H9 (cell line): ENCODE measurements around the gene KIF13A. TPM values are rescaled to one million over a fixed set of nuclear protein-coding genes. Genes with fewer than 3 reads are reported as not detected.

Experiments used
- DNase-seq: peaks from one replicate; pipeline ENCODE4 v3.0.0-alpha.2; 2017
- H2AFZ ChIP-seq: one replicate; pipeline ENCODE4 v1.6.1; 2013; ENCODE audit warnings: mild to moderate bottlenecking, low read length, control low read depth, moderate library complexity
- H2AK5ac ChIP-seq: 2 replicates; pipeline ENCODE4 v1.6.1; 2013; ENCODE audit warnings: low read length, control low read depth, mixed read lengths; ENCODE audit not compliant: insufficient read length
- H2BK120ac ChIP-seq: one replicate; pipeline ENCODE4 v1.6.1; 2013; ENCODE audit warnings: low read depth, mild to moderate bottlenecking, low read length, control low read depth, inconsistent platforms; ENCODE audit not compliant: poor library complexity, severe bottlenecking
- H2BK12ac ChIP-seq: 2 replicates; pipeline ENCODE4 v1.6.1; 2013; ENCODE audit warnings: low read length, control low read depth, mixed read lengths, low read depth; ENCODE audit not compliant: insufficient read length
- H2BK15ac ChIP-seq: 2 replicates; pipeline ENCODE4 v1.6.1; 2013; ENCODE audit warnings: low read depth, low read length, control low read depth
- H2BK20ac ChIP-seq: one replicate; pipeline ENCODE4 v1.6.1; 2013; ENCODE audit warnings: low read depth, mild to moderate bottlenecking, low read length, control low read depth, inconsistent platforms; ENCODE audit not compliant: poor library complexity, severe bottlenecking
- H2BK5ac ChIP-seq: 2 replicates; pipeline ENCODE4 v1.6.1; 2013; ENCODE audit warnings: low read length, control low read depth, mixed read lengths; ENCODE audit not compliant: insufficient read length
- H3K14ac ChIP-seq: 2 replicates; pipeline ENCODE4 v1.6.1; 2013; ENCODE audit warnings: low read length, control low read depth; ENCODE audit not compliant: insufficient read depth
- H3K18ac ChIP-seq: 2 replicates; pipeline ENCODE4 v1.6.1; 2013; ENCODE audit warnings: low read depth, mild to moderate bottlenecking, mixed read lengths, low read length, control low read depth; ENCODE audit not compliant: insufficient read length
- H3K23ac ChIP-seq: 2 replicates; pipeline ENCODE4 v1.6.1; 2013; ENCODE audit warnings: low read length, control low read depth, mixed read lengths, low read depth; ENCODE audit not compliant: insufficient read length
- H3K23me2 ChIP-seq: 2 replicates; pipeline ENCODE4 v1.6.1; 2013; ENCODE audit warnings: low read depth, mild to moderate bottlenecking, mixed read lengths, low read length, control low read depth; ENCODE audit not compliant: insufficient read length, poor library complexity, severe bottlenecking
- H3K27ac ChIP-seq: 2 replicates; pipeline ENCODE4 v1.5.1; 2013; ENCODE audit warnings: low read length, control low read depth, mixed read lengths, low read depth; ENCODE audit not compliant: insufficient read length
- H3K27me3 ChIP-seq: 2 replicates; pipeline ENCODE4 v1.6.1; 2013; ENCODE audit warnings: low read length, control low read depth, inconsistent platforms; ENCODE audit not compliant: insufficient read depth
- H3K4ac ChIP-seq: 2 replicates; pipeline ENCODE4 v1.6.1; 2013; ENCODE audit warnings: low read depth, mild to moderate bottlenecking, control low read depth, inconsistent platforms, low read length, moderate library complexity
- H3K4me1 ChIP-seq: 2 replicates; pipeline ENCODE4 v1.6.1; 2013; ENCODE audit warnings: low read length, control low read depth, inconsistent platforms; ENCODE audit not compliant: insufficient read depth
- H3K4me2 ChIP-seq: 2 replicates; pipeline ENCODE4 v1.6.1; 2013; ENCODE audit warnings: low read length, control low read depth, mixed read lengths; ENCODE audit not compliant: insufficient read length, insufficient read depth
- H3K56ac ChIP-seq: 2 replicates; pipeline ENCODE4 v1.6.1; 2013; ENCODE audit warnings: low read depth, mild to moderate bottlenecking, mixed read lengths, low read length, control low read depth; ENCODE audit not compliant: insufficient read length
- H3K79me1 ChIP-seq: 2 replicates; pipeline ENCODE4 v1.6.1; 2013; ENCODE audit warnings: low read depth, mild to moderate bottlenecking, moderate library complexity, low read length, control low read depth, inconsistent platforms; ENCODE audit not compliant: insufficient read depth, poor library complexity, severe bottlenecking
- H3K79me2 ChIP-seq: 2 replicates; pipeline ENCODE4 v1.6.1; 2013; ENCODE audit warnings: low read length, control low read depth, inconsistent platforms; ENCODE audit not compliant: insufficient read depth
- H3K9ac ChIP-seq: 2 replicates; pipeline ENCODE4 v1.6.1; 2013; ENCODE audit warnings: low read length, control low read depth, mixed read lengths; ENCODE audit not compliant: insufficient read length; ENCODE audit errors: extremely low read depth
- H3K9me3 ChIP-seq: one replicate; pipeline ENCODE4 v1.6.1; 2013; ENCODE audit warnings: low read depth, low read length, inconsistent platforms; ENCODE audit not compliant: control insufficient read depth
- H3T11ph ChIP-seq: one replicate; pipeline ENCODE4 v1.6.1; 2013; ENCODE audit warnings: mild to moderate bottlenecking, low read length, control low read depth, inconsistent platforms
- H4K20me1 ChIP-seq: one replicate; pipeline ENCODE4 v1.6.1; 2013; ENCODE audit not compliant: control insufficient read depth, insufficient read length, insufficient read depth
- H4K5ac ChIP-seq: 2 replicates; pipeline ENCODE4 v1.6.1; 2013; ENCODE audit warnings: low read depth, mild to moderate bottlenecking, mixed read lengths, low read length, control low read depth; ENCODE audit not compliant: insufficient read length
- H4K8ac ChIP-seq: replicated peaks from 2 replicates; pipeline ENCODE4 v1.6.1; 2013; ENCODE audit warnings: low read length, control low read depth, mixed read lengths, low read depth; ENCODE audit not compliant: insufficient read length
- H4K91ac ChIP-seq: 2 replicates; pipeline ENCODE4 v1.6.1; 2013; ENCODE audit warnings: low read depth, mild to moderate bottlenecking, moderate library complexity, mixed read lengths, low read length, control low read depth; ENCODE audit not compliant: insufficient read length
- H3K27ac Mint-ChIP-seq, 3 experiments: 2 replicates in 2 of 3; 3 replicates in 1 of 3; pipeline ENCODE4 v1.8.0; 2020 to 2021; ENCODE audit warnings: mixed read lengths in 3 of 3, mild to moderate bottlenecking in 1 of 3, moderate library complexity in 1 of 3
- H3K27me3 Mint-ChIP-seq: 2 replicates; pipeline ENCODE4 v1.8.0; 2021; ENCODE audit warnings: low read depth, mild to moderate bottlenecking, moderate library complexity, mixed read lengths
- H3K36me3 Mint-ChIP-seq, 3 experiments: 2 replicates in 2 of 3; 3 replicates in 1 of 3; pipeline ENCODE4 v1.8.0; 2020 to 2021; ENCODE audit warnings: low read depth in 3 of 3, mixed read lengths in 3 of 3; ENCODE audit not compliant: insufficient read depth in 1 of 3
- H3K4me1 Mint-ChIP-seq, 2 experiments: 2 replicates each; pipeline ENCODE4 v1.8.0; 2020; ENCODE audit warnings: mixed read lengths in 2 of 2
- H3K4me3 Mint-ChIP-seq, 2 experiments: 2 replicates in 1 of 2; 3 replicates in 1 of 2; pipeline ENCODE4 v1.8.0; 2020 to 2021; ENCODE audit warnings: mild to moderate bottlenecking in 2 of 2, mixed read lengths in 2 of 2, moderate library complexity in 1 of 2
- H3K9me3 Mint-ChIP-seq, 2 experiments: 2 replicates in 1 of 2; 3 replicates in 1 of 2; pipeline ENCODE4 v1.8.0; 2020; ENCODE audit warnings: mild to moderate bottlenecking in 2 of 2, mixed read lengths in 2 of 2, moderate library complexity in 1 of 2
- WGBS: extraction: QIAGEN DNeasy Blood & Tissue Kit; methylation state at CpG from one replicate; pipeline ENCODE4 v1.1.7; 2013; ENCODE audit warnings: missing lambda C conversion rate, low lambda C conversion rate, mixed read lengths; ENCODE audit not compliant: insufficient read length; ENCODE audit errors: extremely low coverage; 5-methylcytosine and 5-hydroxymethylcytosine counted together
- total RNA-seq: library from RNA; stranded (reverse); gene quantifications from 2 replicates; pipeline ENCODE4 v1.2.1, GENCODE V29; 2021
- TF ChIP-seq, protein P1 (sequence below): fragments of 200-600 bp; sonication (generic); conservative IDR thresholded peaks from 3 replicates; pipeline ENCODE4 v1.8.0; 2021; ENCODE audit warnings: antibody characterized with exemption, mild to moderate bottlenecking

The KIF13A gene
- total RNA-seq, 1 experiment from 2014 or later = 38.2 TPM

DNA sequence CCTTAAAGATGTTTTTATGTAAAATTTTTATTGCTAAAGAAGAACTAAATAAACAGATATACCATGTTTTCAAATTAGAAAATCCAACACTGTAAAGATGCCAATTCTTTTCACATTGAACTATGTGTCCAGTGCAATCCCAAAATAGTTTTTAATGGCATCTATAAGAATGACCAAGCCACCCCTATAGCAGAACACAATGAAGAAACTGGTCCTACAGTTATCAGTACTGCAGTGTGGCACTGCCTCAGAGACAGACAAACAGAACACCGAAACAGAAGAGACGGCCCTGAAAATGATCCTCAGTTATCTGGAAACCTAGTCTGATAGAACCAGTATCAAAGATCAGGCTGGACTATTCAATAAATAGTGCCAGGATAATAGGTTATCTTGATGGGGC is 41.9 kb downstream of the KIF13A start:
- no peaks in the 10 kb centered on the region for H3K9me3 Mint-ChIP-seq
- peaks cover 8% of the 10 kb centered on the region for H3K79me1 ChIP-seq
- H3K4ac ChIP-seq = no peak overlapping the region
- H3K4me3 Mint-ChIP-seq = no peak overlapping the region
- no peak overlapping the region for H3K18ac ChIP-seq
- H2BK15ac ChIP-seq = no peak overlapping the region
- H3K9ac ChIP-seq = no peak overlapping the region
- H3K27me3 ChIP-seq = no peaks in the 10 kb centered on the region
- H3K56ac ChIP-seq = no peak overlapping the region
- H3K36me3 Mint-ChIP-seq = no peaks in the 10 kb centered on the region
- H3K23me2 ChIP-seq = no peaks in the 10 kb centered on the region
- H2BK5ac ChIP-seq = no peak overlapping the region
- no peak overlapping the region for H2BK120ac ChIP-seq
- H3K4me2 ChIP-seq = no peak overlapping the region
- H3T11ph ChIP-seq = no peak overlapping the region
- no peak overlapping the region for H2BK12ac ChIP-seq
- WGBS = no CpG with 5 or more reads among the region's 2 CpGs
- H2AFZ ChIP-seq = no peak overlapping the region
- no peaks in the 10 kb centered on the region for H3K9me3 ChIP-seq
- peaks cover 23 to 26% of the 10 kb centered on the region in 2 experiments for H3K4me1 Mint-ChIP-seq
- H3K27me3 Mint-ChIP-seq = no peaks in the 10 kb centered on the region
- DNase-seq = no peak
- H3K27ac Mint-ChIP-seq = no peak overlapping the region
- no peaks in the 10 kb centered on the region for H4K20me1 ChIP-seq
- H2AK5ac ChIP-seq = no peak overlapping the region
- H3K79me2 ChIP-seq = peaks cover 4% of the 10 kb centered on the region; the same call in 1 of the 2 replicates
- no peak overlapping the region for H2BK20ac ChIP-seq
- no peak overlapping the region for H4K91ac ChIP-seq
- no peak overlapping the region for H4K5ac ChIP-seq
- H3K23ac ChIP-seq = no peak overlapping the region
- TF ChIP-seq, protein P1, sequence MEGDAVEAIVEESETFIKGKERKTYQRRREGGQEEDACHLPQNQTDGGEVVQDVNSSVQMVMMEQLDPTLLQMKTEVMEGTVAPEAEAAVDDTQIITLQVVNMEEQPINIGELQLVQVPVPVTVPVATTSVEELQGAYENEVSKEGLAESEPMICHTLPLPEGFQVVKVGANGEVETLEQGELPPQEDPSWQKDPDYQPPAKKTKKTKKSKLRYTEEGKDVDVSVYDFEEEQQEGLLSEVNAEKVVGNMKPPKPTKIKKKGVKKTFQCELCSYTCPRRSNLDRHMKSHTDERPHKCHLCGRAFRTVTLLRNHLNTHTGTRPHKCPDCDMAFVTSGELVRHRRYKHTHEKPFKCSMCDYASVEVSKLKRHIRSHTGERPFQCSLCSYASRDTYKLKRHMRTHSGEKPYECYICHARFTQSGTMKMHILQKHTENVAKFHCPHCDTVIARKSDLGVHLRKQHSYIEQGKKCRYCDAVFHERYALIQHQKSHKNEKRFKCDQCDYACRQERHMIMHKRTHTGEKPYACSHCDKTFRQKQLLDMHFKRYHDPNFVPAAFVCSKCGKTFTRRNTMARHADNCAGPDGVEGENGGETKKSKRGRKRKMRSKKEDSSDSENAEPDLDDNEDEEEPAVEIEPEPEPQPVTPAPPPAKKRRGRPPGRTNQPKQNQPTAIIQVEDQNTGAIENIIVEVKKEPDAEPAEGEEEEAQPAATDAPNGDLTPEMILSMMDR = no peak
- no peak overlapping the region for H4K8ac ChIP-seq
- H3K14ac ChIP-seq = no peak overlapping the region
- H3K27ac ChIP-seq = no peak overlapping the region
- H3K4me1 ChIP-seq = no peaks in the 10 kb centered on the region
